Gastrocnemius medialis (tissue), 4 donors: ENCODE measurements around the gene TRIM41.

Source experiments
- POLR2A ChIP-seq, 2 donors: fragments of 450-650 bp; IDR thresholded peaks; one replicate each; pipeline ENCODE4 v1.6.1; 2017; ENCODE audit warnings: antibody characterized with exemption in 2 of 2, mild to moderate bottlenecking in 2 of 2, moderate library complexity in 2 of 2
- TF ChIP-seq, protein P1 (sequence below), 5 experiments: fragments of 450-650 bp in 3 of 5; fragments of 200-600 bp in 2 of 5; sonication (generic) in 2 of 5; IDR thresholded peaks in 4 of 5; conservative IDR thresholded peaks in 1 of 5; 1 replicate in 4 of 5; 2 replicates in 1 of 5; pipeline ENCODE4 v1.5.1; 2016 to 2019; ENCODE audit warnings: antibody characterized with exemption in 5 of 5, mild to moderate bottlenecking in 3 of 5, moderate library complexity in 3 of 5

DNA sequence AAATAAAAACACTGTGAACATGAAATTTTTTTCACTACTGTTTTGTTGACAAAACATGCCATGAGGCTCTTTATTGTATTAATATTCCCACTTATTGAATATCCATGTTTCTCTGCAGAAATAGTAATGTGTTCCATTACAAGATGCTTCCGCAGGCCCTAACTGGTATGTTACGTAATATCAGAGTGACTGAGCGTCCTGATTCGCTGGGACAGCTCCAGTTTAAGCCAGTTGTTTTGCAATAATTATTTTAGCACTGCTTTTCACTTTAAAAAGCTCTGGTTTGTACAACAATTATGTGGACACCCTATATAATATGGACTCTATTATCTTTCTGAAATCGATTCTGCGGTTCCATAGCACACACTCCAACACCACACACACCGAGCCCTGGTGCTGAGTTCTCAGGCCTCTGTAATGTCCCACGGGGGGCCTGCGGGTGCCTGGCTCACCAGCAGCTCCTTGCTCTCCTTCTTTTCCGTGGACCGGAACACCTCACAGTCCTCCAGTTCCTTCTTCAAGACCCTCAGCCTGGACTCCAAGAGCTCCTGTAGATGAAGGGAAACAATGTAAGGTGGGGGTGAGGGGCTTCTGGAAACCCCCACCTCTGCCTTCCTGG is 19.9 kb upstream of the TRIM41 start:
- no peak for TF ChIP-seq POLR2A (IDR thresholded peaks at IDR 0.05)
- TF ChIP-seq, protein P1, sequence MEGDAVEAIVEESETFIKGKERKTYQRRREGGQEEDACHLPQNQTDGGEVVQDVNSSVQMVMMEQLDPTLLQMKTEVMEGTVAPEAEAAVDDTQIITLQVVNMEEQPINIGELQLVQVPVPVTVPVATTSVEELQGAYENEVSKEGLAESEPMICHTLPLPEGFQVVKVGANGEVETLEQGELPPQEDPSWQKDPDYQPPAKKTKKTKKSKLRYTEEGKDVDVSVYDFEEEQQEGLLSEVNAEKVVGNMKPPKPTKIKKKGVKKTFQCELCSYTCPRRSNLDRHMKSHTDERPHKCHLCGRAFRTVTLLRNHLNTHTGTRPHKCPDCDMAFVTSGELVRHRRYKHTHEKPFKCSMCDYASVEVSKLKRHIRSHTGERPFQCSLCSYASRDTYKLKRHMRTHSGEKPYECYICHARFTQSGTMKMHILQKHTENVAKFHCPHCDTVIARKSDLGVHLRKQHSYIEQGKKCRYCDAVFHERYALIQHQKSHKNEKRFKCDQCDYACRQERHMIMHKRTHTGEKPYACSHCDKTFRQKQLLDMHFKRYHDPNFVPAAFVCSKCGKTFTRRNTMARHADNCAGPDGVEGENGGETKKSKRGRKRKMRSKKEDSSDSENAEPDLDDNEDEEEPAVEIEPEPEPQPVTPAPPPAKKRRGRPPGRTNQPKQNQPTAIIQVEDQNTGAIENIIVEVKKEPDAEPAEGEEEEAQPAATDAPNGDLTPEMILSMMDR (IDR thresholded peaks at IDR 0.05 in 4 of 5, conservative IDR thresholded peaks at IDR 0.05 in 1 of 5), result no peak
